ENCODE data around the gene APOD.

DNA sequence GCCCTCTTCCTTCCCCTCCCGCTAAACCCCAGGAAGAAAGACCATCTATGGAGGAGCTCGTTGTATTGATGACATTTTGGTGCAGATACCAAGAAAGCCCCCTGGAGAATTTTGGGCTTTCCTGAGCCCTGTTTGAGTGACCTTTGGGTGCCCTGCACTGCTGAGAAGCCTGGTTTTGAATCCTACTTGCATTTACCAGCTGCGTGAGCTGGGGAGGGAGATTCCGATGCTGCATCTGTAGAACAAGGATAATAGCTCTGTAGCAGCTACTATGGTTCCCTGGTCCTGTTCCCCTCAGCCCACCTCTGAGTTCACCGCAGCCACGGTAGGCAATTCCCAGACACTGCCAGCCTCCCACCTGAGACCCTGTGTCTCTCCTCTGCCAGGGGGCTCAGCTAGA is 5.2 kb downstream of the APOD start:
- TF ChIP-seq ZFP30 (CRISPR knock-in tag; IDR thresholded peaks at IDR 0.05) (no peak), ZNF8 (CRISPR knock-in tag; IDR thresholded peaks at IDR 0.05) (no peak), OSR1 (CRISPR knock-in tag; IDR thresholded peaks at IDR 0.05) (no peak), TOX (CRISPR knock-in tag; IDR thresholded peaks at IDR 0.05; ENCODE audit: borderline replicate concordance) (no peak)
